Naive thymus-derived CD4-positive, alpha-beta T cell (primary cell): Measurements from ENCODE around the gene LAPTM5. TPM values are rescaled to one million over a fixed set of nuclear protein-coding genes. Genes with fewer than 3 reads are reported as not detected.
"Not testable (repeated sequence)": the region's sequence is repeated elsewhere in the genome, so short reads cannot be mapped to it uniquely, and the experiment has no call there.

Source experiments
- ATAC-seq: fragments of 150-1000 bp; cut with Tn5 transposase; 2 replicates; pipeline ENCODE4 v1.10.0; 2021; ENCODE audit warnings: mild to moderate bottlenecking, moderate library complexity
- CTCF ChIA-PET: fragments of 350-600 bp; sonication (Branson Sonifier 250); formaldehyde crosslinking; loops from one replicate; lab custom pipeline; 2021; ENCODE audit warnings: antibody characterized with exemption; lab: Charles Lee
- POLR2A ChIA-PET: fragments of 350-600 bp; sonication (Branson Sonifier 250); formaldehyde crosslinking; loops from one replicate; lab custom pipeline; 2021; ENCODE audit warnings: antibody characterized with exemption, inconsistent platforms; lab: Charles Lee
- DNase-seq, 9 donors: peaks; one replicate each; pipeline versions ENCODE4 v3.0.0 to v3.0.0-alpha.2; 2020 to 2022; ENCODE audit warnings: mixed read lengths in 1 of 9
- H3K27ac ChIP-seq: one replicate; pipeline ENCODE4 v1.7.0; 2013; ENCODE audit warnings: mild to moderate bottlenecking, low read depth, low read length, moderate library complexity
- H3K27me3 ChIP-seq, 2 donors: one replicate each; pipeline ENCODE4 v1.7.0; 2013; ENCODE audit warnings: low read length in 2 of 2, mild to moderate bottlenecking in 2 of 2, moderate library complexity in 2 of 2; ENCODE audit not compliant: control insufficient read depth in 2 of 2, insufficient read depth in 2 of 2
- H3K36me3 ChIP-seq, 3 experiments: 1 replicate in 2 of 3; 2 replicates in 1 of 3; pipeline ENCODE4 v1.7.0; 2013; ENCODE audit warnings: low read length in 3 of 3, mild to moderate bottlenecking in 3 of 3, moderate library complexity in 1 of 3; ENCODE audit not compliant: insufficient read depth in 3 of 3, control insufficient read depth in 2 of 3
- H3K4me1 ChIP-seq, 2 donors: one replicate each; pipeline ENCODE4 v1.7.0; 2013; ENCODE audit warnings: low read length in 2 of 2, mild to moderate bottlenecking in 2 of 2, moderate library complexity in 1 of 2; ENCODE audit not compliant: control insufficient read depth in 2 of 2, insufficient read depth in 2 of 2
- H3K4me3 ChIP-seq: 2 replicates; pipeline ENCODE4 v1.7.0; 2013; ENCODE audit warnings: mild to moderate bottlenecking, low read length
- H3K9me3 ChIP-seq, 3 experiments: 1 replicate in 2 of 3; 2 replicates in 1 of 3; pipeline ENCODE4 v1.7.0; 2013; ENCODE audit warnings: low read length in 3 of 3; ENCODE audit not compliant: control insufficient read depth in 2 of 3
- H3K27ac Mint-ChIP-seq, 9 donors: one replicate each; pipeline ENCODE4 v1.8.0; 2020 to 2022; ENCODE audit warnings: mixed read lengths in 9 of 9, mild to moderate bottlenecking in 8 of 9, moderate library complexity in 5 of 9, inconsistent platforms in 2 of 9
- H3K27me3 Mint-ChIP-seq, 5 donors: one replicate each; pipeline ENCODE4 v1.8.0; 2021 to 2022; ENCODE audit warnings: mixed read lengths in 5 of 5, mild to moderate bottlenecking in 1 of 5
- H3K36me3 Mint-ChIP-seq, 5 donors: one replicate each; pipeline ENCODE4 v1.8.0; 2020 to 2022; ENCODE audit warnings: mixed read lengths in 5 of 5, mild to moderate bottlenecking in 3 of 5, inconsistent platforms in 1 of 5
- H3K4me1 Mint-ChIP-seq, 7 donors: one replicate each; pipeline ENCODE4 v1.8.0; 2020 to 2022; ENCODE audit warnings: mixed read lengths in 7 of 7, mild to moderate bottlenecking in 3 of 7, inconsistent platforms in 1 of 7
- H3K4me3 Mint-ChIP-seq, 10 donors: one replicate each; pipeline ENCODE4 v1.8.0; 2020 to 2022; ENCODE audit warnings: mild to moderate bottlenecking in 10 of 10, mixed read lengths in 10 of 10, moderate library complexity in 6 of 10, inconsistent platforms in 2 of 10
- H3K9me3 Mint-ChIP-seq, 11 donors: one replicate each; pipeline ENCODE4 v1.8.0; 2020 to 2022; ENCODE audit warnings: mixed read lengths in 11 of 11, mild to moderate bottlenecking in 4 of 11, inconsistent platforms in 1 of 11, moderate library complexity in 1 of 11
- intact Hi-C, 2 donors: fragments of 100-400 bp; cut with micrococcal nuclease; formaldehyde crosslinking; loops; one replicate each; pipeline ENCODE4 v1.15.1; 2023
- polyA plus RNA-seq, 2 donors: library from polyadenylated mRNA; unstranded; fragments of 300-500 nt; fragmentation: Illumina TruSeq; gene quantifications; one replicate each; pipeline ENCODE4 v1.2.3, GENCODE V29; 2021
- total RNA-seq, 6 experiments: library from RNA in 5 of 6; stranded (reverse) in 5 of 6; gene quantifications; 1 replicate in 5 of 6; 2 replicates in 1 of 6; pipeline ENCODE4 v1.2.3 and lab custom pipeline; 2021 to 2026

The LAPTM5 gene
- total and polyA plus RNA-seq, 7 experiments from 2014 or later, result 464 to 783 (median 575) TPM

GRCh38 chr1:30793209-30793608 is 35.6 kb upstream of the LAPTM5 start:
- H3K4me1 Mint-ChIP-seq, result peaks cover 0 to 14% (median 10%) of the 10 kb centered on the region in 7 donors
- CTCF ChIA-PET, result interaction anchor here (1.5 kb wide), 1 partner anchor 10 kb away, joined by 5 read pairs; no protein-coding TSS in a partner anchor
- H3K27me3 ChIP-seq, result no peaks in the 10 kb centered on the region
- intact Hi-C loops, result no loop called here
- peak overlapping the region in 2 of 9 donors; percentile 7 to 60 for H3K27ac Mint-ChIP-seq
- DNase-seq (no peak), ATAC-seq (no peak)
- peaks cover 7 to 10% of the 10 kb centered on the region in 2 donors for H3K4me1 ChIP-seq
- H3K27me3 Mint-ChIP-seq, result peaks cover 0 to 16% (median 8%) of the 10 kb centered on the region in 5 donors
- no peak overlapping the region for H3K27ac ChIP-seq
- no peaks in the 10 kb centered on the region for H3K9me3 Mint-ChIP-seq
- H3K9me3 ChIP-seq, result no peaks in the 10 kb centered on the region
- H3K4me3 ChIP-seq, result no peak overlapping the region
- H3K4me3 Mint-ChIP-seq, result no peak overlapping the region
- H3K36me3 ChIP-seq, result no peaks in the 10 kb centered on the region
- H3K36me3 Mint-ChIP-seq, result no peaks in the 10 kb centered on the region
- POLR2A ChIA-PET, result interaction anchor here (0.6 kb wide), 1 partner anchor 74 kb away, joined by 3 read pairs; no protein-coding TSS in a partner anchor

GRCh38 chr1:30791868-30792267 is 34.3 kb upstream of the LAPTM5 start:
- Histone ChIP-seq H3K27ac (no peak overlapping the region), H3K36me3 (no peaks in the 10 kb centered on the region), H3K4me1 (peaks cover 7 to 10% of the 10 kb centered on the region in 2 donors), H3K4me3 (no peak overlapping the region), H3K9me3 (no peaks in the 10 kb centered on the region), H3K27me3 (no peaks in the 10 kb centered on the region)
- peaks cover 0 to 14% (median 10%) of the 10 kb centered on the region in 7 donors for H3K4me1 Mint-ChIP-seq
- H3K4me3 Mint-ChIP-seq, result no peak overlapping the region
- peaks cover 0 to 23% (median 10%) of the 10 kb centered on the region in 5 donors for H3K27me3 Mint-ChIP-seq
- no peaks in the 10 kb centered on the region for H3K36me3 Mint-ChIP-seq
- DNase-seq (no peak), ATAC-seq (no peak)
- CTCF ChIA-PET, result interaction anchor here (0.8 kb wide), 1 partner anchor 10 kb away, joined by 4 read pairs; no protein-coding TSS in a partner anchor
- intact Hi-C loops, result no loop called here
- H3K9me3 Mint-ChIP-seq, result no peaks in the 10 kb centered on the region
- POLR2A ChIA-PET, result interaction anchor here (0.8 kb wide), 1 partner anchor 71 kb away, joined by 3 read pairs; no protein-coding TSS in a partner anchor
- H3K27ac Mint-ChIP-seq, result no peak overlapping the region

- H3K9me3 Mint-ChIP-seq, result no peaks in the 10 kb centered on the region
- H3K27ac ChIP-seq, result no peak overlapping the region
- intact Hi-C loops, result no loop called here
- H3K4me1 ChIP-seq, result peaks cover 7 to 10% of the 10 kb centered on the region in 2 donors
- H3K4me1 Mint-ChIP-seq, result peaks cover 0 to 14% (median 10%) of the 10 kb centered on the region in 7 donors
- H3K36me3 ChIP-seq, result no peaks in the 10 kb centered on the region
- H3K4me3 Mint-ChIP-seq, result peak overlapping the region in 1 of 10 donors; percentile 11
- ChIA-PET POLR2A (no interaction called here), CTCF (interaction anchor here (0.8 to 1.1 kb wide), 5 partner anchors 9 to 70 kb away, joined by 3 to 5 read pairs (median 4); no protein-coding TSS in a partner anchor)
- peak in 4 of 9 donors; percentile 11 to 29 (median 18) for DNase-seq
- no peaks in the 10 kb centered on the region for H3K36me3 Mint-ChIP-seq
- H3K27ac Mint-ChIP-seq, result peak overlapping the region in 1 of 9 donors; percentile 46
- no peaks in the 10 kb centered on the region for H3K9me3 ChIP-seq
- no peaks in the 10 kb centered on the region for H3K27me3 ChIP-seq
- ATAC-seq, result peak; percentile 66
- peaks cover 0 to 25% (median 10%) of the 10 kb centered on the region in 5 donors for H3K27me3 Mint-ChIP-seq
- no peak overlapping the region for H3K4me3 ChIP-seq
Measured at GRCh38 chr1:30790850-30791778, 33.5 kb upstream of the LAPTM5 start.

GRCh38 chr1:30790256-30790525 is 32.6 kb upstream of the LAPTM5 start:
- DNase-seq, POLR2A ChIA-PET, H3K4me3 ChIP-seq, H3K9me3 Mint-ChIP-seq, H3K36me3 ChIP-seq, H3K36me3 Mint-ChIP-seq, H3K27ac ChIP-seq, H3K4me1 ChIP-seq, intact Hi-C loops, H3K9me3 ChIP-seq, ATAC-seq, H3K27me3 ChIP-seq, H3K4me3 Mint-ChIP-seq: not testable (repeated sequence)
- CTCF ChIA-PET, result interaction anchor here (1.1 kb wide), 1 partner anchor 10 kb away, joined by 4 read pairs; no protein-coding TSS in a partner anchor
- Mint-ChIP-seq H3K4me1 (peaks cover 0 to 14% (median 10%) of the 10 kb centered on the region in 7 donors), H3K27me3 (peaks cover 0 to 25% (median 10%) of the 10 kb centered on the region in 5 donors), H3K27ac (peak overlapping the region in 1 of 9 donors; percentile 25)

GRCh38 chr1:30789388-30790255 is 32.0 kb upstream of the LAPTM5 start:
- Mint-ChIP-seq H3K27me3 (peaks cover 0 to 25% (median 10%) of the 10 kb centered on the region in 5 donors), H3K27ac (peak overlapping the region in 1 of 9 donors; percentile 25), H3K9me3 (no peaks in the 10 kb centered on the region), H3K4me3 (peak overlapping the region in 1 of 10 donors; percentile 9), H3K36me3 (no peaks in the 10 kb centered on the region), H3K4me1 (peaks cover 0 to 14% (median 10%) of the 10 kb centered on the region in 7 donors)
- intact Hi-C loops, result no loop called here
- no peak for ATAC-seq
- Histone ChIP-seq H3K27me3 (no peaks in the 10 kb centered on the region), H3K4me3 (no peak overlapping the region), H3K27ac (no peak overlapping the region), H3K9me3 (no peaks in the 10 kb centered on the region), H3K36me3 (no peaks in the 10 kb centered on the region), H3K4me1 (peaks cover 7 to 10% of the 10 kb centered on the region in 2 donors)
- no peak for DNase-seq
- POLR2A ChIA-PET, result no interaction called here
- CTCF ChIA-PET, result no interaction called here
